Parathyroid adenoma (tissue), 2 donors: ENCODE measurements around the gene DSG3.

Experiments
- H2AFZ ChIP-seq: fragments of 300-600 bp; sonication (generic); one replicate; pipeline ENCODE4 v1.7.0; 2017; ENCODE audit warnings: antibody characterized with exemption, mild to moderate bottlenecking
- H3K27ac ChIP-seq: fragments of 300-600 bp; sonication (generic); one replicate; pipeline ENCODE4 v1.7.0; 2017
- H3K27me3 ChIP-seq: fragments of 300-600 bp; sonication (generic); one replicate; pipeline ENCODE4 v1.7.0; 2017; ENCODE audit warnings: low read length; ENCODE audit not compliant: control insufficient read depth, insufficient read depth
- H3K36me3 ChIP-seq: fragments of 300-600 bp; sonication (generic); one replicate; pipeline ENCODE4 v1.7.0; 2017; ENCODE audit warnings: low read length; ENCODE audit not compliant: control insufficient read depth, insufficient read depth
- H3K4me1 ChIP-seq: fragments of 300-600 bp; sonication (generic); one replicate; pipeline ENCODE4 v1.7.0; 2017; ENCODE audit warnings: control low read depth
- H3K4me2 ChIP-seq: fragments of 300-600 bp; sonication (generic); one replicate; pipeline ENCODE4 v1.7.0; 2017; ENCODE audit warnings: low read length
- H3K4me3 ChIP-seq: fragments of 300-600 bp; sonication (generic); one replicate; pipeline ENCODE4 v1.7.0; 2017; ENCODE audit warnings: low read depth, low read length
- H3K79me2 ChIP-seq: fragments of 300-600 bp; sonication (generic); one replicate; pipeline ENCODE4 v1.7.0; 2017; ENCODE audit warnings: control low read depth
- H3K9ac ChIP-seq: fragments of 300-600 bp; sonication (generic); one replicate; pipeline ENCODE4 v1.7.0; 2017; ENCODE audit warnings: mild to moderate bottlenecking
- H3K9me3 ChIP-seq: fragments of 300-600 bp; sonication (generic); one replicate; pipeline ENCODE4 v1.7.0; 2017; ENCODE audit warnings: low read length; ENCODE audit not compliant: control insufficient read depth
- CTCF ChIP-seq: fragments of 300-600 bp; sonication (generic); IDR thresholded peaks from one replicate; pipeline ENCODE4 v1.7.0; 2017; ENCODE audit warnings: antibody characterized with exemption, mild to moderate bottlenecking
- donor health status: primary hyperparathyroidism.

DSG3 gene

GRCh38 chr18:31487246-31488015 lies 39.9 kb downstream of the DSG3 start:
- no peaks in the 10 kb centered on the region for H3K9me3 ChIP-seq
- no peak overlapping the region for H3K9ac ChIP-seq
- H2AFZ ChIP-seq = no peak overlapping the region
- no peaks in the 10 kb centered on the region for H3K36me3 ChIP-seq
- no peak overlapping the region for H3K4me3 ChIP-seq
- no peaks in the 10 kb centered on the region for H3K27me3 ChIP-seq
- no peak overlapping the region for H3K27ac ChIP-seq
- TF ChIP-seq CTCF = no peak
- H3K4me1 ChIP-seq = no peaks in the 10 kb centered on the region
- H3K4me2 ChIP-seq = no peak overlapping the region
- H3K79me2 ChIP-seq = no peaks in the 10 kb centered on the region

GRCh38 chr18:31489311-31489710 lies 41.8 kb downstream of the DSG3 start:
- no peaks in the 10 kb centered on the region for H3K36me3 ChIP-seq
- no peaks in the 10 kb centered on the region for H3K79me2 ChIP-seq
- H2AFZ ChIP-seq = no peak overlapping the region
- no peak overlapping the region for H3K27ac ChIP-seq
- no peak overlapping the region for H3K9ac ChIP-seq
- no peaks in the 10 kb centered on the region for H3K9me3 ChIP-seq
- no peak for TF ChIP-seq CTCF
- H3K4me1 ChIP-seq = no peaks in the 10 kb centered on the region
- no peak overlapping the region for H3K4me2 ChIP-seq
- no peak overlapping the region for H3K4me3 ChIP-seq
- H3K27me3 ChIP-seq = no peaks in the 10 kb centered on the region

- Histone ChIP-seq H3K4me1 (no peaks in the 10 kb centered on the region), H3K9ac (no peak overlapping the region), H3K79me2 (no peaks in the 10 kb centered on the region), H3K36me3 (no peaks in the 10 kb centered on the region), H2AFZ (no peak overlapping the region), H3K27ac (no peak overlapping the region), H3K4me3 (no peak overlapping the region), H3K27me3 (no peaks in the 10 kb centered on the region), H3K4me2 (no peak overlapping the region), H3K9me3 (no peaks in the 10 kb centered on the region)
- no peak for TF ChIP-seq CTCF
Observed at GRCh38 chr18:31490387-31490786, 42.8 kb downstream of the DSG3 start.

- Histone ChIP-seq H3K79me2 (no peaks in the 10 kb centered on the region), H3K9me3 (no peaks in the 10 kb centered on the region), H3K4me3 (no peak overlapping the region), H3K27me3 (no peaks in the 10 kb centered on the region), H2AFZ (no peak overlapping the region), H3K36me3 (no peaks in the 10 kb centered on the region), H3K4me2 (no peak overlapping the region), H3K4me1 (no peaks in the 10 kb centered on the region), H3K9ac (no peak overlapping the region), H3K27ac (no peak overlapping the region)
- no peak for TF ChIP-seq CTCF
Observed at GRCh38 chr18:31490833-31491232, 43.3 kb downstream of the DSG3 start.

- no peak overlapping the region for H3K4me3 ChIP-seq
- no peak overlapping the region for H3K9ac ChIP-seq
- no peaks in the 10 kb centered on the region for H3K9me3 ChIP-seq
- H3K4me2 ChIP-seq = no peak overlapping the region
- H3K4me1 ChIP-seq = no peaks in the 10 kb centered on the region
- no peaks in the 10 kb centered on the region for H3K36me3 ChIP-seq
- H3K27me3 ChIP-seq = no peaks in the 10 kb centered on the region
- no peak overlapping the region for H2AFZ ChIP-seq
- no peaks in the 10 kb centered on the region for H3K79me2 ChIP-seq
- no peak overlapping the region for H3K27ac ChIP-seq
- no peak for TF ChIP-seq CTCF
Observed at GRCh38 chr18:31491586-31491985, 44.0 kb downstream of the DSG3 start.
